RWPE1 (cell line): ENCODE measurements around the gene GPC5.

Source experiments
- CTCF ChIA-PET: fragments of 350-600 bp; sonication (Branson Sonifier 250); formaldehyde crosslinking; extraction: SDS; loops from one replicate; lab custom pipeline; 2021; lab: Yijun Ruan, JAX
- POLR2A ChIA-PET: fragments of 400-600 bp; formaldehyde crosslinking; extraction: SDS; loops from one replicate; lab custom pipeline; 2020; ENCODE audit warnings: antibody characterized with exemption; ENCODE audit not compliant: low non-redundant PET; lab: Yijun Ruan, JAX
- DNase-seq: peaks from one replicate; pipeline ENCODE4 v3.0.0; 2012; ENCODE audit warnings: low spot score
- H3K27ac ChIP-seq: fragments of 450-650 bp; 2 replicates; pipeline ENCODE4 v1.5.1; 2017
- CTCF ChIP-seq: fragments of 450-650 bp; conservative IDR thresholded peaks from 2 replicates; pipeline ENCODE4 v1.5.1; 2017; ENCODE audit warnings: low read depth, mild to moderate bottlenecking

GPC5 gene

GRCh38 chr13:91907398-91907797 lies 509.0 kb downstream of the GPC5 start:
- ChIA-PET POLR2A (no interaction called here), CTCF (no interaction called here)
- TF ChIP-seq CTCF, result no peak
- DNase-seq, result no peak
- H3K27ac ChIP-seq, result no peak overlapping the region

DNA sequence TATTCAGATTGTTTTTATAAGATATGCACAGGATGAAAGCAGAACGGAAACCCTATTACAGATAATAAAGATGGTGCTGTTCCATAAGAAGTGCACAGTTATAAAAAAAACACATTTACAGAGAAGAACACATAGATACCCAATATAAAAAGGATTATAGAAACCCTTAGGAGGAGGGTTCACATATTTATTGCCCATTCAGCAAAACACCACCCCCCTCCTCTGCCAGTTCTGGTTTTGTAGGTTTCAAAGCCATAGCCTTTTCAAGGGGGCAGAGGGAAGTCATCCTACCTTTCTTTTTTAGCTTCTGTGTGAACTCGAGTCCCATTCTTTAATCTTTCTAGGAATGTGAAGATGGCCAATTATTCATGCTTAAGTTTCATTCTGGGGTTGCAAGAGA lies 511.2 kb downstream of the GPC5 start:
- no peak for TF ChIP-seq CTCF
- DNase-seq, result no peak
- CTCF ChIA-PET, result no interaction called here
- no peak overlapping the region for H3K27ac ChIP-seq
- POLR2A ChIA-PET, result no interaction called here

DNA sequence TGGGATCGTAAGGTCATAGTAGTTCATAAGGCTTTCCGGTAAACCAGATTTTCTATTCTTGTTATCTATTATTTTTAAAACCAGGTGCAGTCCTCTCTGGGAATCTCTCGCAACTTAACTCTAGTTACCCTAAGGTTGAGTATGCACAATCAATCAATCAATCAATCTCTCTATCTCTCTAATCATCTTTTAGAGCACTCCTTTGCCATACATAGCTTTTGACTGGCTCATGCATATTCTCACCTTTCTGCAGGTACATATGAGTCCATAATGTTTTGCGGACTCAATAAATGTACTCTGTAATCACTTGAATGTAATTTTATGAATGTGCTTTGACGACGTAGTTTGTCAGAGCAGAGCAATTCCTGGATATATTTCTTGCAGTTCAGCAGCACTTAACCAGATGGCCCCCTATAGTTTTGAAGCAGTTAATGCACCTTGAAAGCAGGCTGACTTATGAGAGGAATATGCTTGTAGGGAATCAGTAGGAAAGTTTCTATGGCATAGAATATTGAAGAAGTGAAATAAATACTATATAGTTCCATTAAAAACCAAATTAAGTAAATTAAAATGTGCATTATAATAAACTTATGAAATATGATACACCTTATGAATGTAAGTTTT lies 524.7 kb downstream of the GPC5 start:
- no peak for TF ChIP-seq CTCF
- POLR2A ChIA-PET, result no interaction called here
- DNase-seq, result no peak
- no peak overlapping the region for H3K27ac ChIP-seq
- CTCF ChIA-PET, result no interaction called here

GRCh38 chr13:91930687-91931086 lies 532.3 kb downstream of the GPC5 start:
- TF ChIP-seq CTCF, result no peak
- H3K27ac ChIP-seq, result no peak overlapping the region
- ChIA-PET CTCF (no interaction called here), POLR2A (no interaction called here)
- DNase-seq, result no peak

DNA sequence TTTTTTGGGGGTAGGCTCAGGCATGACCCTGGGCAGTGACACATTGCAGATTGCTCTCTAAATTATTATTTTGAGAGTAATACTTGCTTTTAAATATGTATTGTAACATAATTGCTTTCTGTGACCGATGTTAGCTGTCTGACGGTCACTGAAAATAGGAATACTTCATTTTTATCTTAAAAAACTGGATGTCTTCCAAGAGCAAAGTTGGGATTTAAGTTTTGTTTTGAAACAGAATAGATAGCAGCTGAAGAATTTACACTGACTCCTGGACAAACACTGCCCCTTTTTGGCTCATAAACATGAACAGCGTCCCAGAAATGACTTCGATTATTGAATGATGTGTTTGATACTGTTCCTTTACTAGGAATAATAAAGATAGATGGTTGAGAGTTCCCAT lies 535.9 kb downstream of the GPC5 start:
- TF ChIP-seq CTCF, result no peak
- ChIA-PET CTCF (no interaction called here), POLR2A (no interaction called here)
- no peak for DNase-seq
- no peak overlapping the region for H3K27ac ChIP-seq

GRCh38 chr13:91946498-91947070 lies 548.2 kb downstream of the GPC5 start:
- peak; percentile 3 for DNase-seq
- POLR2A ChIA-PET, result no interaction called here
- H3K27ac ChIP-seq, result no peak overlapping the region
- CTCF ChIA-PET, result no interaction called here
- peak; percentile 51 for TF ChIP-seq CTCF
